HG03442 (cell line): ENCODE measurements around the gene BEX3.
A peak's percentile ranks its signal among the peaks of the same experiment; 100 is the strongest.
"Not testable (repeated sequence)": the region's sequence is repeated elsewhere in the genome, so short reads cannot be mapped to it uniquely, and the experiment has no call there.

Experiments
- ATAC-seq: cut with Tn5 transposase; IDR thresholded peaks from one replicate; pipeline ENCODE4 v1.9.1; 2021; ENCODE audit warnings: mild to moderate bottlenecking, moderate library complexity; ENCODE audit not compliant: unreplicated experiment

Gene BEX3

GRCh38 chrX:103378990-103379389, 2.7 kb downstream of the BEX3 start:
- no peak for ATAC-seq

- no peak for ATAC-seq
Observed at GRCh38 chrX:103382877-103383276, 6.5 kb downstream of the BEX3 start.

GRCh38 chrX:103384672-103385071, 8.3 kb downstream of the BEX3 start:
- ATAC-seq = no peak

DNA sequence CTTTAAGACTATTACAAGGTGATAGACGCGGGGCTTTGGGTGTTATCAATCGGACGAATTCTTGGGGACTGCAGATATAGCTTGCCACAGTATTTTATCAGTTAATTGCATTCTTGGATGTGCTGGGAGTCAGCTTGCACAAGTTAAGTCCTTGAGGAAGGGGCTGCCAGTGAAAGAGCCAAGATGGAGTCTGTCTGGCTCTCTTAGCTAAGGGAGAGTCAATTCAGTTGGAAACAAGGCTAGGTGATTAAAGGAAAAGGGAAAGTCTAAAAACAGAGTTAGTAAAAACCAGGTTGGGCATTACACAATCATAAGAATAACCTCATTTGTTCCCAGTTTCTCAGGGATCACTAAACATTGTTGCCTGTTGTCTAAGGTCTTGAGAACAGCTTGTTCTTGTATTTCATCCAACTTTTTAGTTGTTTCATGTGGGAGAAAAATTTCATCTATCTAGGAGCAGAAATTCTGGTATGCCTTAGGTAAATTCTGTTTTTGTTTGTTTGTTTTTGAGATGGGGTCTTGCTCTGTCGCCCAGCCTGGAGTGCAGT, 9.0 kb downstream of the BEX3 start:
- not testable (repeated sequence) for ATAC-seq

DNA sequence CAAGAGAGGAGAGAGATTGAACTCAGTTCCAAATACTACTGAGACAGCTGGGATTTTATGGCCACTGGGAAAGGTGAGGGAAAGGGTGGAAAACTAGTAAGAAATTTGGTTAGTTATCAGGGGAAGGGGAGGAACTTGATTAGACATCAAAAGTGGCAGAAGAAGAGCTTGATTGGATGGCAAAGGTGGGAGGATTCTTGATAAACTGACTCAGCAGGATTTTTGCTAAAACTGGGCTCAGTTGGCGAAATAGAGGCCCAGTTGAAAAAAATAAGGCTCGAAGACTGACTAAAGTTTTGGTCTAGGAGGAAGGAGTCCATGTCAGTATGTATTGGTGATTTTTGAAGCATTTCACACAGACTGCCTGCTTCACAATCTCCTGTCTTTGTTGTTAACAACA, 10.0 kb downstream of the BEX3 start:
- no peak for ATAC-seq

DNA sequence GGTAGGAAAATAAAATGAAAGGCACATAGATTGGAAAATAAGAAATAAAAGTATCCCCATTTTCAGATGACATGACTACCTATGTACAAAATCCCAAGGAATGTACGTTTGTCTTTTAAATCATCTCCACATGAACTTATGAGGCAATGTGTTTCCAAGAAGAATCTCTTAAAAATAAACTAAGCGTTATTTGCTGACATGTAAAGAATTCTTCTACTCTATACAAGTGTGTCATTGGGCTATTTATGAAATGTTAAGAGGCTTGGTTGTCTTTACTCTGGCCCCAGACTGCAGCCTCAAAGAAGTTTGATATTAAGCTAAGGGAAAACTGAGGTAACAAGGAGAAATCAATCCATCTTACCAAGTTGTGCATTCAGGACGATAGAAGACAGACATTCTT, 17.1 kb downstream of the BEX3 start:
- no peak for ATAC-seq

GRCh38 chrX:103396186-103396585, 19.8 kb downstream of the BEX3 start:
- no peak for ATAC-seq

DNA sequence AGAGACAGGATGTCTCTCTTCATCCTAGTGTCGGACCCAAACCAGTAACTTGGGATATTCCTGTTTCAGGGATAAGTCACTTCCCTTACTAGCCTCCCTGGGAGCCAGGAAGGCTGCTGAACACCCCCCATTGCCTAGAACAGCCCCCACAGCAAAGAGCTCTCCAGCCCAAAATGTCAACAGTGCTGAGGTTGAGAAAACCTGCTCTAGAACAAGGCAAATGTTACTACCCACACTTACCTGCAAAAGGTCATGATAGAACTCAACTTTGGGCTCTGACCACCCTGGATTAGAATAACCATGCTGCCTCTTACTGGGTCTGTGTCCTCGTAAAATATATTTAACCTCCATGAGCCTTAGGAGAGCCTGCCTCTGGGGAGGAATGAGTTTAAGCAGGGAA, 20.3 kb downstream of the BEX3 start:
- ATAC-seq = no peak

GRCh38 chrX:103397707-103398106, 21.4 kb downstream of the BEX3 start:
- ATAC-seq = no peak

- no peak for ATAC-seq
Observed at GRCh38 chrX:103398421-103398864, 22.1 kb downstream of the BEX3 start.

- ATAC-seq = no peak
Observed at GRCh38 chrX:103399744-103400143, 23.4 kb downstream of the BEX3 start.

DNA sequence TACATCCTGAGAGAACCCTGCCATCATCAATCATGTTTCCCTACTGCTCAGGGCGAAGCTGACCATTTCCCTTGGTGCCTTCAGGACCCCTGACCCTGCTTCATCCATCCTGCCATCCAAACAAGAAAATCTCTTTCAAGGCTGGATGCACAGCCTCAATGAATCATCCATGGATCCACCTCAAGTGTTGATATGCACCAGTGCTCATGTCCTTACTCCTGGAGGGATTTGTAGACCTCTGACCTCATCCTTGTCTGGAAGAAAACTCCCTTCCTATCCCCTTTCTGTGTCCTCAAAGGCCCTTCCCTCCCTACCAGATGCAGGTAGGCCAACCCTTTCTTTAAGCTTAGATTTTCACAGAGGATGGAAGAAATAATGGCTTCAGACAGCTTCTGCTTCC, 24.6 kb downstream of the BEX3 start:
- no peak for ATAC-seq

GRCh38 chrX:103404231-103405008, 28.1 kb downstream of the BEX3 start:
- ATAC-seq = peak; percentile 97

GRCh38 chrX:103405009-103405333, 28.6 kb downstream of the BEX3 start:
- peak; percentile 29 for ATAC-seq

DNA sequence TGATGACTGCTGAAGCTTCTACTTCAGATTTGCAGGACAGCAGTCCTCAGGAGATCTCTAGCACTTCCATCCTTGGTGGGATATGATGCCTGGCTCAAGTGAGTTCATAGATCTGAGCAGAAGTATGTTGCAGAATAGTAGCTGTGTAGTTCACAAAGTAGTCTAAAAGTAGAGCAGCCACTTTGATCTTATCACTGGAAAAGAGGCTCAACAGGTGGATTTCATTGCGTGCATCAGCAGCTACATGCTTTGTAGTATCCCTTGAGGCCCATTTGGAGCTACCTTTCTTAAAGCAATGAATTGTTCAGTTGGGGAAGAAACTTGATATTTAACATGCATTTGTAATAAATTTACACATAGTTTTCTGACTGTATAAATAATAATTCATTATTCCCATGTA, 29.9 kb downstream of the BEX3 start:
- ATAC-seq = no peak

DNA sequence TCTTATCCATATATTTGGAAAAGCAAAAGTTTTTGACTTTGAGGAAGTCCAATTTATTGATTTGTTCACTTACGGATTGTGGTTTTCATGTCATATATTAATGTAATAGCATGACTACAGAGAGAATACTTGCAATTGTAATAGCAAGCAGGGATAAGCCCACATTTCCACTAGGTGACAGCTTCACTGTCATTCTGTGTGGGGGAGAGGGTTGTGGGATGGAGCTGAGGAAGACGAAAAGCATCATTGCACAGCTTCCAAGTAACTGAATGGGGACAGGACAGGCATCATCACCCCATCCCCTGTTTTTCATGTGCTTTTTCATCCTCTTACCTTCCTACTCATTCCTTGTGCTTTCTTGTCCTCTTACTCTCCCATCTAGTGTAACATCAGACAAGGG, 31.4 kb downstream of the BEX3 start:
- ATAC-seq = no peak

GRCh38 chrX:103411721-103412120, 35.4 kb downstream of the BEX3 start:
- ATAC-seq = not testable (repeated sequence)

- ATAC-seq = no peak
Observed at GRCh38 chrX:103413705-103414387, 37.5 kb downstream of the BEX3 start.

DNA sequence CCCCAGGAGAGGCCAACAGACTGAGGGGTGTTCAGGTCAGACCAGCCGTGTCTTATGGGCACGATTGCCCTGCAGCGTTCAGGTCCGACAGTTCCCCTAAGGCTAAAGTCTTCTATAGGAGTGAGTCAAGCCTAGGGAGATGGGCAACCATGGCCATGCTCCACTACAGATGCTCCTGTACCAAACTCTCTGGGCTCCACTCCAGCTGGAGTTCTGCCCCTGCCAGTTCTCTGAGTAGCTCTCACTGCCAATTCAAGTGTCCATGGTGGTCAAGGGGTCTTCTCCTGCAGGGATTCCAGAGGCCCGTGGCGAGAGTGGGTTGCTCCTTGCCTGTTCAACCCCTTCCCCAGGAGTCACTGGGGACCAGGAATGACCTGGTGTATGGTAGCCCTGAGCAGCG, 38.2 kb downstream of the BEX3 start:
- no peak for ATAC-seq

- no peak for ATAC-seq
Observed at GRCh38 chrX:103415068-103415467, 38.7 kb downstream of the BEX3 start.

- no peak for ATAC-seq
Observed at GRCh38 chrX:103415528-103415927, 39.2 kb downstream of the BEX3 start.

GRCh38 chrX:103417370-103417769, 41.0 kb downstream of the BEX3 start:
- ATAC-seq = no peak
